HG02981 (cell line): ENCODE measurements around the gene RESF1.
A peak's percentile ranks its signal among the peaks of the same experiment; 100 is the strongest.

Source experiments
- ATAC-seq: cut with Tn5 transposase; IDR thresholded peaks from one replicate; pipeline ENCODE4 v1.9.1; 2021; ENCODE audit warnings: mild to moderate bottlenecking, moderate library complexity; ENCODE audit not compliant: unreplicated experiment

Gene RESF1

GRCh38 chr12:31959701-31960391, 631 bp downstream of the RESF1 start:
- ATAC-seq: peak; percentile 39

GRCh38 chr12:31961137-31961536, 1.9 kb downstream of the RESF1 start:
- no peak for ATAC-seq

GRCh38 chr12:31962076-31962475, 2.9 kb downstream of the RESF1 start:
- no peak for ATAC-seq

GRCh38 chr12:31964280-31964679, 5.1 kb downstream of the RESF1 start:
- ATAC-seq: no peak

DNA sequence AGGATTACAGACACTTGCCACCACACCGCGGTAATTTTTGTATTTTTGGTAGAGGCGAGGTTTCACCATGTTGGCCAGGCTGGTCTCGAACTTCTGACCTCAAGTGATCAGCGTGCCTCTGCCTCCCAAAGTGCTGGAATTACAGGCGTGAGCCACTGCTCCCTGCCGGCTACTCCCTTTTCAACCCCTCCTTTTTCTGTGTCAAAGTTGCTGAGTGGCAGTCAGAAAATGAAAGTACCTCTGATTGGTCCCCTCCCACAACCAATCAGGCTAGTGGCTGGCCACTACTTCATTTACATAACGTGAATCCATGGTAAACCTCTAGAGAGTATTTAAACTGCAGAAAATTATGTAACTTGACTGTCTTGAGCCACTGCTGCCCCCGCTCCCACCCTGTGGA, 5.9 kb downstream of the RESF1 start:
- ATAC-seq: no peak

DNA sequence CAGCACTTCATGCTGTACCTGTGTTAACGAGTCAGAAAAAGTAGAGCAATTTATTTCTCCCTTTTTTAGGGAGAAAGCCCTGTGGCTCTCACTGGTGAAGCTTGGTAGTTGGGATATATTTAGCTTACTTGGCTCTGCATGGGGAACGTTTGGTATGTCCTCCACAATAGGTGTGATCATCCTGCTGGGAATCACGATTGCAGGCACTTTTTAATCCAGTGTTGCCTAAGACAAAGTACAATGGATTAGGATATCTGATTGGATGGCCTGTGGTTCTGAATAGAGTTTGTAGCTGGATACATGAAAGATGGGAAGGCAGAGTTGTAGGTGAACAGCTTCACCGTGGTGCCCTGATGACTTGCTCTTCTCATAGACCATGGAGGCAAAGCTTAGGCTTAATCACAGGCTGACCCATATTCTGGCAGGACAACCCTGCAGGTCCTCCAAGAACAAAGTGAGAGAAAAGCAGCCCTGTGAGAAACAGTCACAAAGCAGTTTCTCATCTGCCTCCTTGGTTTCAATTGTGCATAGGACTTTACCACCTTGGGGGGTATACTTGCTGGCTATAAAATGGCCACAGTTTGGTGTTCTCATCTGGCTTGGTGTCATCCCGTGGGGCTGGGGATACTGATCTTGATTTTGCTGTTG, 7.5 kb downstream of the RESF1 start:
- no peak for ATAC-seq

GRCh38 chr12:31967539-31967938, 8.3 kb downstream of the RESF1 start:
- ATAC-seq: no peak

GRCh38 chr12:31970199-31970598, 11.0 kb downstream of the RESF1 start:
- no peak for ATAC-seq

DNA sequence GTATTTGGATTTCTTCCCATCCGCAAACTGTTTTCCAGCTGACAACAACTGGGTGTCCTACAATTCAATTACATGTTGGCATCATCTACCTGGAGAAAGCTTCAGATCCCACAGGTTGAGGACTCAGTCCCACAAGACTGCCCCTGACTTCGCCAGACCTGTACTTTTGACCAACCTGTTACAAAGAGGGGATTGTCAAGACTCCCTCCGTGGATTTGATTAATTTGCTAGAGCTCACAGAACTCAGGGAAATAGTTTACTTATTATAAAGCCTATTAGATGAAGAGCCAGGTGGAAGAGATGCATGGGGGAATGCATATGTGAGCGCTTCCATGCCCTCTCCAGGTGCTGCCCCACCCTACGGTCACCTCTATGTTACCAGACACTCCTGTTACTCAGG, 14.6 kb downstream of the RESF1 start:
- no peak for ATAC-seq

- ATAC-seq: no peak
Measured at GRCh38 chr12:31974673-31975072, 15.5 kb downstream of the RESF1 start.

DNA sequence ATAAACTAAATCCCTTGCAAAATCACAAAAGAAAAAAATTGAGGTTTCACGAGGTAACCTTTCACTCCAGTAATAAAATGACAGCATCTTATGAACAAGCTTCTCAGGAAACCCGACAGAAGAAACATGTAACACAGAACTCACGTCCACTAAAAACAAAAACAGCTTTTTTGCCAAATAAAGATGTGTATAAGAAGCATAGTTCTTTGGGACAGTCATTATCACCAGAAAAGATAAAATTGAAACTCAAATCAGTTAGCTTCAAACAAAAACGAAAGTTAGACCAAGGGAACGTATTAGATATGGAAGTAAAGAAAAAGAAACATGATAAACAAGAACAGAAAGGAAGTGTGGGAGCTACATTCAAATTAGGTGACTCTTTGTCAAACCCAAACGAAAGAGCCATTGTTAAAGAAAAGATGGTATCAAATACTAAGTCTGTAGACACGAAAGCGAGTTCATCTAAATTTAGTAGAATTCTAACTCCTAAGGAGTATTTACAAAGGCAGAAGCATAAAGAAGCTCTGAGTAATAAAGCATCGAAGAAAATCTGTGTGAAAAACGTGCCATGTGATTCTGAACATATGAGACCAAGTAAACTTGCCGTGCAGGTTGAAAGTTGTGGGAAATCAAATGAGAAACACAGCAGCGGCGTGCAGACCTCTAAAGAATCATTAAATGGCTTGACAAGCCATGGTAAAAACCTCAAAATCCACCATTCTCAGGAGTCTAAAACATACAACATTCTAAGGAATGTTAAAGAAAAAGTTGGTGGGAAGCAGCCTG, 25.8 kb downstream of the RESF1 start:
- no peak for ATAC-seq

DNA sequence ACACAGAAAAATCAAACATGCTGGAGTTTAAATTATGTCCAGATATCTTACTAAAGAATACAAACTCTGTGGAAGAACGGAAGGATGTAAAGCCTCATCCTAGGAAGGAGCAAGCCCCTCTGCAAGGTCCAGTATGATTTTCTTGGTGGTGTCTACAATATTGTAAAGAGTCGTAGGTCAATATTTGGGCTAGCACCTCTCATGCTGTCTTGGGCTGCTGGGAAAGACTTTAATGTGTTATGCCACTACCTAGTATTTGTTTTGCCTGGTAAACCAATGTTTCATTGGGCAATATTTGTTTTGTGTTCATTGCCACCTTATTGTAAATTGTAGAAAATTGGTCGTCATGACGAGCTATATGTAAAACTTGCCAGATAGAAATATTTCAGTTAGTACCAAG, 26.6 kb downstream of the RESF1 start:
- ATAC-seq: no peak

DNA sequence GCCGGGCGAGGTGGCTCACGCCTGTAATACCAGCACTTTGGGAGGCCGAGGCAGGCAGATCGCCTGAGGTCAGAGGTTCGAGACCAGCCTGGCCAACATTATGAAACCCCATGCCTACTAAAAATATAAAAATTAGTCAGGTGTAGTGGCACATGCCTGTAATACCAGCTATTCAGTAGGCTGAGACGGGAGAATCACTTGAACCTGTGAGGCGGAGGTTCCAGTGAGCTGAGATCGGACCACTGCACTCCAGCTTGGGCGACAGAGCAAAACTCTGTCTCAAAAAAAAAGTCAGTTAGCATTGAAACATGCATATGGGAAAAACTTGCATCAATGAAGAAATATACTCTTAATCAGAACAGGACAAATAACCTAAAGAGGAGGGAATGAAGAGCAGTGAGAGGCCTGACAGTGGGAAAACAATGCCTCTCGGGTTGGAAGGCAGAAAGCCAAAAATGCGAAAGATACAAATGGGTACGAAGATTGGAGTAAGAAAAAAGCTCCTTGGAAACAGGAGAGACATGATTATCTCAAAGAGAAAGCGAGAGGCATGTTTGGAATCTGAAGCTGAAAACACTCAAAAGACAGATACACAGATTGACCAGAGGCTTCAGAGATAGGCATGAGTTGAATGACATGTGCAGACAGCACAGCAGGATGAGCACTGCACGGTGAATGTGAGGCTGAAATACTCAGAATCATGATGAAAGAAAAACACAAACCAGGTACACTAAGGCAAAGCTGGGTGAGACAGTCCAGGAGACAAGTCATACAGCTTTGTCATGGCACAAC, 30.6 kb downstream of the RESF1 start:
- ATAC-seq: no peak

DNA sequence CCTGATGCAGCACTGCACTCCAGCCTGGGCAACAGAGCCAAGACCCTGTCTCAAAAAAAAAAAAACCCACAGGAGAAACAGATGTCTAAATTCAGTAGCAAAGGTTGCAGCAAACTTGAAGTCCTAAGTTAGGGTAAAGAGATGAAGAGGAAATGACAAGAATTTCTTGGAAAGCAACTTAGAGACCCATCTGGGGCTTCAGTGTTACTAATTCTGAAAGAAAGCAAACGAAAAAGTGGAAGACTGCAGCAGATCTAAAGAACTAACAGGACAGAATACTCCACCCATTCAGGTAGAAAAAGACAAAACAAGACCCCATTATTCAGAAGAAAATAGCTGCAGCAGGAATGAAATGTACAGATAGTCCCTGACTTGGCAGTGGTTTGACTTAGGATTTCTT, 31.9 kb downstream of the RESF1 start:
- ATAC-seq: no peak

DNA sequence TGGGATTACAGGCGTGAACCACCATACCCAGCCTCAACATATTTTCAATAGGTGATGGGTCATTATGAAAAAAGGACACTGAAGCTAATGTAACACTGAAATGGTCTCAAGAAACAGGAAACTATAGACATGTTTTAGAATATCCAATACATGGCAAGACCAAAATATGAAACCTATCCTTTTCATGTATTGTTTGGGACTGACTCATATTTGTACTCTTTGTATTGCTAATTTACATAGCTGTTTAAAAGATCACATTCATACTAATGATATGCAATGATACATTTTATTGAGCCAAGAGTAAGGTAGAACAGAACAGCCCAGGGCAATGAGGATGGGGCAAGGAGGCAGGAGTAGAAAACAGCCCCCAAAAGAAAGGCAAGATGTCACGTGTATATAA, 32.6 kb downstream of the RESF1 start:
- no peak for ATAC-seq

- ATAC-seq: no peak
Measured at GRCh38 chr12:31999692-32000091, 40.5 kb downstream of the RESF1 start.

DNA sequence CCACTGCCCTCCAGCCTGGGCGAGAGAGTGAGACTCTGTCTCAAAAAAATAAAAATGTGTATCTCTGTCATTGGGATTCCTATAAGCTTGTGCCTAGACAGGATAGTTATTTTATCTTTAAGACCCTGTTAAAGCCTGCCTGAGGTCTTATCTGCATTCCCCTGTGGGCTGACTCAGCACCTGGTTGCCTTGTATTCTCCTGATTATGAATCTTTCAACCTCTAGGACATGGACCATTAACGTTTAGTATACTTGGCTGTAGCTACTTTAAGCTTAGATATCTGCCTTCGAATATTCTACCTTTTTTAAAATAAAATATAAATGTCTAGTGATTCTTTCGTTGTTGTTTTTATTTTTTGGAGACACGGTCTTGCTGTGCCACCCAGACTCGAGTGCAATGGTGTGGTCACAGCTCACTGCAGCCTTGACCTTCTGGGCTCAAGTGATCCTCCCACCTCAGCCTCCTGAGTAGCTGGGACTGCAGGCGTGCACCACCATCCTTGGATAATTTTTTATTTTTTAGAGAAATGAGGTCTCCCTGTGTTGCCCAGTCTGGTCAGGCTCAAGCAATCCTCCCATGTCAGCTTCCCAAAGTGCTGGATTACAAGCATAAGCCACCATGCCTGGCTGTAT, 41.3 kb downstream of the RESF1 start:
- ATAC-seq: no peak

DNA sequence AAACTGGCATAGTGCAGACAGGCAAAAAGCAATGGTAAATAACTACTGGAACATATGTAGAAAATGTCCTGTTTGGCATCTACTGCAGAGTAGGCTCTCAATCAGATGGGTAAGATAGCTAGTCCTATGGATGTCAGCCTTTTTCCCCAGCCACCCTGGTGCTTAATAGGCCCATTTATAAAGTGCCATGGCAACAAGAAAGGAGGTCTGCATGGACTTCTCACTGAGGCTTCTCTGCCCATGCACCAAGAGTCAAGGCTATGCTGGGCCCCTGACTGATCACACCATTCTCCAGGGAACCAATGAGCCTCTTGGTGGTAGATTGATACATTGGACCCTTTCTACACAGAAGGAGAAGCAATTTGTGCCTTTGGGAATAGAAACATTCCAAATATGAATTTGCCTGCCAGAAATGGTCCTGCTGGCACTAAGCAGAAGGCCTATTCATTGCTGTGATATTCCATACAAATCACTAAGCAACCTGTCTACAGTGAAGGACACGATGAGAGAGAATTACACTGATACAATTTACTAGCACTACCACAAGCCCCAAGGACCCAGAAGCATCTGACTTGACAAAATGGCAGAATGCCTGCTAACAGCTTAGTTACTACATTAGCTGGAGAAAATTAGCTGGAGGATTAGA, 43.8 kb downstream of the RESF1 start:
- no peak for ATAC-seq

GRCh38 chr12:32003654-32004053, 44.4 kb downstream of the RESF1 start:
- ATAC-seq: no peak

DNA sequence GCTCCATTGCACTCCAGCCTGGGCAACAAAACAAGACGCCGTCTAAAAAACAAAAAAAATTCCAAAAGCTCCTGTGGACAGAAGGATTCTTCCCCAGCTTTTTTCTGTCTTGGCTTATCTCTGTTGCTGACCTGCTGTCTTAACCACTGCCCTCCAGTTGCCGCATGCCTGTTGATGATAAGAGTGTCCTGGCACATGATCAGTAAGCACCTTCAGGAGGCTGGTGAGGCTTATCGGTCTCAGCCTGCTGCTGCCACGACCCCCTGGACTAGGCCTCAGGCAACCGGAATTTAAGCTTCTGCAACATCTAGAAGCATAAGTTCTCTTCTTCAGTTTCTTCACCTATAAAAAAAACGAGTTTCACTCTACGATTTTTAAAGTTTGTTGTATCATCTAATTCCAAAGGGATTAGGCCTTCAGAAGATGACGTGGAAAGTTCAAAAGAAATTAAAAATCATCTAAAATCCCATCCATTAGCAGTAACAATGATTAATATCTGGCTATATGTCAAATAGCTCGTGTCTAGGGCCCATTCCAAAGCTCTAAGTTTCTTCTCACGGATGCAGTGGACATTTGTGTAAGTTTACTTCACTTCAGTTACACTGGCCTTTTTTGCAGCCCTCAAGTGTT, 46.4 kb downstream of the RESF1 start:
- no peak for ATAC-seq
